Stimulated activated CD4-positive, alpha-beta T cell treated with anti-CD3 and anti-CD28 coated beads, TNF-alpha, amount 100 ng/mL, for 1 hour (primary cell): ENCODE results near the gene KRTAP10-8.
"Not testable (repeated sequence)": the region's sequence is repeated elsewhere in the genome, so short reads cannot be mapped to it uniquely, and the experiment has no call there.

Experiments
- DNase-seq, 3 donors: peaks; one replicate each; pipeline ENCODE4 v3.0.0-alpha.2; 2020; ENCODE audit warnings: low read depth in 3 of 3, low spot score in 1 of 3

Gene KRTAP10-8

GRCh38 chr21:44643741-44644310 is 31.9 kb downstream of the KRTAP10-8 start:
- no peak for DNase-seq

DNA sequence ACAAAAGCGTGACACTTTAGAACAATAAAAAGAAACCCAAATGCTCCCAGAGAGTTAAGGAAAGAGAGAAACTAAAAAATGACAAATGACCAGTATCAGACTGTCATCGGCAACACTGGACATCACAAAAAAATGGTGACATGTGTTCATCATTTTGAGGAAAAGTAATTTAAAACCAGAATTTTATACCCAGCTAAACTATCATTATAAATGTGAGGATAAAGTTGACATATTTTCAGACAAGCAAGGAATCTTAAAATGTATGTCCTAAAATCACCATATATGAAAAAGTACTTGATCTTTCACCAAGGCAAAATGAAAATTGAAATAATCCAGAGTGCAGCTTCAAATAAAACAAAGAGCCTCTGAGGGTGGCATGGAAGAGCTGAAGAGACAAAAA is 33.0 kb downstream of the KRTAP10-8 start:
- no peak for DNase-seq

DNA sequence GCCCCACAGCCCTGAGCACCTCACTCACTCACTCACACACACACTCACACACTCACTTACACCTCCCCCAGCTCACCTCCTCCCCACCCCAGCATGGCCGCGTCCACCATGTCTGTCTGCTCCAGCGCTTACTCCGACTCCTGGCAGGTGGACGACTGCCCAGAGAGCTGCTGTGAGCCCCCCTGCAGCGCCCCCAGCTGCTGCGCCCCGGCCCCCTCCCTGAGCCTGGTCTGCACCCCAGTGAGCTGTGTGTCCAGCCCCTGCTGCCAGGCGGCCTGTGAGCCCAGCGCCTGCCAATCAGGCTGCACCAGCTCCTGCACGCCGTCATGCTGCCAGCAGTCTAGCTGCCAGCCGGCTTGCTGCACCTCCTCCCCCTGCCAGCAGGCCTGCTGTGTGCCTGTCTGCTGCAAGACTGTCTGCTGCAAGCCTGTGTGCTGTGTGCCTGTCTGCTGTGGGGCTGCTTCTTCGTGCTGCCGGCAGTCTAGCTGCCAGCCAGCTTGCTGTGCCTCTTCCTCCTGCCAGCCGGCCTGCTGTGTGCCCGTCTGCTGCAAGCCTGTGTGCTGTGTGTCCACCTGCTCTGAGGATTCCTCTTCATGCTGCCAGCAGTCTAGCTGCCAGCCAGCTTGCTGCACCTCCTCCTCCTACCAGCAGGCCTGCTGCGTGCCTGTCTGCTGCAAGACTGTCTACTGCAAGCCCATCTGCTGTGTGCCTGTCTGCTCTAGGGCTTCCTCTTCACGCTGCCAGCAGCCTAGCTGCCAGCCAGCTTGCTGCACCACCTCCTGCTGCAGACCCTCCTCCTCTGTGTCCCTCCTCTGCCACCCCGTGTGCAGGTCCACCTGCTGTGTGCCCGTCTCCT is 34.7 kb downstream of the KRTAP10-8 start, which contains the start of gene KRTAP10-11:
TSS of gene KRTAP10-11 (plus strand) at position 49 of the 856 bp plus-strand sequence. CDS start at position 94, 45 bp downstream.
- not testable (repeated sequence) for DNase-seq

GRCh38 chr21:44647222-44647552 is 35.3 kb downstream of the KRTAP10-8 start:
- no peak for DNase-seq

- DNase-seq: no peak
Measured at GRCh38 chr21:44648557-44649311, 36.9 kb downstream of the KRTAP10-8 start.

GRCh38 chr21:44649521-44650100 is 37.7 kb downstream of the KRTAP10-8 start:
- DNase-seq: no peak

DNA sequence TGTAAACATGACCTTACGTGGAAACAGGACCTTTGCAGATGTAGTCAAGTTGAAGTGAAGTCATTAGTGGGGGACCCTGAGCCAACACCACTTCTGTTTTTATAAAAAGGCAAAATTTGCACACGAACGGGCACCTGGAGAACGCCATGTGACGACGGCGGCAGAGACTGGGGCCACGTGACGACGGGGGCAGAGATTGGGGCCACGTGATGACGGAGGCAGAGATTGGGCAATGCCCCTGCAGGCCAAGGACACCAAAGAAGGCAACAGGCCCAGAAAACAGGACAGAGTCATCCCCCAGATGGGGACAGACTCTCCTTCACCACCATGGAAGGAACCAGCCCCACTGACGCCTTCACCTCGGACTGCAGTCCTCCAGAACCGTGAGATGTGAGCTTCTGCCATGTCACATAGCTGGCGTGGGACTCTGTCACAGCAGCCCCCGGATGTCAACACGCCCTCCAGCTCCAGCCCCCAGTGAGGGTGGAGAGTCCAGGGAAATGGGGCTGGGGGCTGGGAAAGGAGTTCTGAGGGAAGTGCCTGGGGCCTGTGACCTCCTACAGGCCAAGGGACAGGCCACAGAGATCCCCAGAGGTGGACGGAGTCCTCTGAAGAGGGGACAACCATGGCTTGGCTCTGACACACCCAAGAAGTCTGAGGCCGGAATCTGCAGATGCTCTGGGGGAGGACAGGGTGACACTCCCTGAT is 38.5 kb downstream of the KRTAP10-8 start:
- no peak for DNase-seq

DNA sequence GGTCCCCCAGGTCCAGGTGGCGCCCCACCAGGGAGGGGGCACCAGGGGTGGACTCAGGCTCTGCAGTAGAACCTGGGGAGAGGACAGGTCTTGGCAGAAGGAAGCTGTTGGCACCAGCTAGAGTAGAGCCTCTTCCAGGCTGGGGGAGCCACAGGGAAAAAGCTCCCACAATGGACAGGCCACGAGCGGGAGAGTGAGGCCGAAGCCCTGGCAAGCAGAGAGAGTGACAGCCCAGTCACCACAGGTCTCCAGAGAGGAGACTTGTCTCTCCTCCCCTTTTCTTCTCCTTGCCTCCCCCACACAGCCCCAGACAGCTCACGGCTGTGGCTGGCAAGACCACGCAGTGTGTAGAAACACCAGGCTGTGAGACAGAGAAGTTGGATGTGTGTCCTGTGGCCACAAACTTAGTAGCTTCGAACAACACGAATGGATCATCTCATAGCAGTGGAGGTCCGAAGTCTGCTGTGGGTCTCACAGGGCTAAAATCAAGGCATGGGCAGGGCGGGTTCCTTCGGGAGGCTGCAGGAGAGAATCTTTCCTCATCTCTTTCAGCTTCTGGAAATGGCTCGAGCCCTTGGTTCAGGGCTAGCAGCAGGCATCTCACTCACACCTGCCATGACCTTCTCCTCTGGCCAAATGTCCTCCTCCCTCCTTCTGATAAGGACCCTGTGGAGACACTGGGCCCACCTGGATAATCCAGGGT is 39.2 kb downstream of the KRTAP10-8 start:
- DNase-seq: no peak

DNA sequence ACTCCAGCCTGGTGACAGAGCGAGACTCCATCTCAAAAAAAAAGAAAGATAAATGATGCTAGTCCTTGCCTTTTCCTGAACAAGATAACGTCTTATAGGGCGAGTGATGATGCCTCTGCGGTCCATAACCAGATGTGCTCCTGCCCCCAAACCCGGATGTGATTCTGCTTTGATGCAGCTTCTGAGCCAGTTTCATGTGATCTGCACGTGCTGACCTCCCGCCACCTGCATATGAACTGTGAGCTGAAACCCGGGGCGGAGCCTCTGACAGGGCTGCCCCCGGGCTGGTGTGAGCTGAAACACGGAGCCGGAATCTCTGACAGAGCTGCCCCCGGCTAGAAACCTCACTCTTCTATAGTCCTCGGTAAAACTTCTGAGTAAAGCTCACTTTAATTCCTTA is 41.2 kb downstream of the KRTAP10-8 start:
- DNase-seq: no peak

- DNase-seq: peak in 2 of 3 donors; percentile 21 to 25
Measured at GRCh38 chr21:44653656-44654575, 42.0 kb downstream of the KRTAP10-8 start.

DNA sequence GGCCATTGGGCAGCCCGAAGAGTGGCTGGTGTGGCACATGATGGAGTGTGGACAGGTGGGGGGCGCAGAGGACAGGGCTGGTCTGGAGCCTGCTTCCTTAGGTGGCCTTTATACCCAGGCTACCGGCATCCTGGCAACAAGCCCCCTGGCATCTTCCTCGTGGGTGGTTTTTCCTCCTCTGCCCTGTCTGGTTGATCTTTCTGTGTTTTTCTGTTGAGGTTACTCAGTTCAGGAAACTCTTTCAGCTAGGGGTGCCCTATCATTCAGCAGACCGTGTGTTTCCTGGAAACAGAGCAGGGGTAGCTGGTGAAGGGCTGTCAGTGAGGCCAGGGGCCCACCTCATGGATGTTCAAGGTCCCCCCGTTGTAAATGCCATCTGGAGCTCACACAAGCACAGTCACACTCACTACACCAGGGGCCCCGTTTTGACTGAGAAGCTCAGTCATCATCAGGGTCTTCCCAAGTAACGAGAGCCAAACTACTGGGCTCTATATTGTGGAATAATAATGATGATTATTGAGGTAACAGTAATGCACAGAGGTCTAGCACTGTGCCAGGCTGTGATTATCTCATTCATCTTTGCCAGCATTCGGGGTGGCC is 42.8 kb downstream of the KRTAP10-8 start, which contains the start of gene KRTAP12-4:
TSS of gene KRTAP12-4 (minus strand) at position 84 of the 600 bp plus-strand sequence. CDS start at position 39, 45 bp downstream.
- no peak for DNase-seq

GRCh38 chr21:44656868-44657267 is 45.0 kb downstream of the KRTAP10-8 start:
- no peak for DNase-seq

- DNase-seq: peak in 1 of 3 donors; percentile 18
Measured at GRCh38 chr21:44657635-44658540, 46.0 kb downstream of the KRTAP10-8 start, which contains the start of gene KRTAP12-3. KRTAP12-3 (plus strand) TSS chr21:44657932; CDS start chr21:44657980, 48 bp downstream.

- DNase-seq: no peak
Measured at GRCh38 chr21:44658541-44658910, 46.6 kb downstream of the KRTAP10-8 start.

GRCh38 chr21:44658913-44659595 is 47.2 kb downstream of the KRTAP10-8 start:
- no peak for DNase-seq

GRCh38 chr21:44661567-44661966 is 49.7 kb downstream of the KRTAP10-8 start:
- not testable (repeated sequence) for DNase-seq
